NT2/D1 (cell line): Measurements from ENCODE around the gene RBFOX1.

ENCODE experiments used
- SUZ12 ChIP-seq: IDR thresholded peaks from 2 replicates; pipeline ENCODE4 v1.6.1; 2011; ENCODE audit not compliant: insufficient read length, insufficient read depth; ENCODE audit errors: extremely low read depth
- YY1 ChIP-seq: IDR thresholded peaks from 2 replicates; pipeline ENCODE4 v1.6.1; 2011; ENCODE audit not compliant: insufficient read length, insufficient read depth

DNA sequence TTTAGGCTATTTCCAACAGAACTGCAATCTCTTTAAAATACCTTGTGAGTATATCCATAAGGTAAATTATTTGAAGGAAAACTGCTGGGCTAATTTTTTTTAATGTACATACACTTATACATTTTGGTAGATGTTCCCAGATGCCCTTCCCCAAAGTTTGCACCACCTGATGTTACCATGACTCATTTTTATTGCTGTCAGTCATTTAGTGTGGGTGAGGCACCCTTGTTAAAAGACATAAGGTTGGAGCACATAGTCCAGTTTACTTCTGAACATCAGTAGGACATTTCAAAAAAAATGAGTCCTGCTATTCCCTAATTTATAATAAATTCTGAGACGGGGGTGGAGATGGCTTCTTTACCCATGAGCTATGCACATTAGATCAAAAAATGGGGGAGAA lies 138.6 kb downstream of the RBFOX1 start:
- TF ChIP-seq YY1, result no peak
- TF ChIP-seq SUZ12, result no peak
